Esophagus muscularis mucosa (tissue), 4 donors: Measurements from ENCODE around the gene FAM241B. TPM values are rescaled to one million over a fixed set of nuclear protein-coding genes. Genes with fewer than 3 reads are reported as not detected.

ENCODE experiments used
- DNase-seq: peaks from one replicate; pipeline ENCODE4 v3.0.0-alpha.2; 2017; ENCODE audit errors: extremely low spot score
- H3K27ac ChIP-seq, 4 donors: fragments of 200-600 bp; sonication (generic); replicated peaks in 1 of 4; 1 replicate in 3 of 4; 2 replicates in 1 of 4; pipeline ENCODE4 v1.5.1; 2016 to 2019; ENCODE audit warnings: mild to moderate bottlenecking in 1 of 4
- H3K27me3 ChIP-seq, 4 donors: fragments of 200-600 bp; sonication (generic); one replicate each; pipeline versions ENCODE4 v1.5.1 to v1.6.0; 2016 to 2019
- H3K36me3 ChIP-seq, 4 donors: fragments of 200-600 bp; sonication (generic); one replicate each; pipeline ENCODE4 v1.5.1; 2016 to 2019
- H3K4me1 ChIP-seq, 4 donors: fragments of 200-600 bp; sonication (generic); one replicate each; pipeline ENCODE4 v1.5.1; 2016 to 2019
- H3K4me3 ChIP-seq, 4 donors: fragments of 200-600 bp; sonication (generic); 1 replicate in 2 of 4; 2 replicates in 2 of 4; pipeline ENCODE4 v1.5.1; 2016 to 2019; ENCODE audit warnings: mild to moderate bottlenecking in 4 of 4, moderate library complexity in 1 of 4
- H3K9me3 ChIP-seq, 4 donors: fragments of 200-600 bp; sonication (generic); 1 replicate in 3 of 4; 2 replicates in 1 of 4; pipeline ENCODE4 v1.5.1; 2016 to 2019
- EP300 ChIP-seq: sonication (generic); formaldehyde crosslinking; IDR thresholded peaks from one replicate; pipeline ENCODE4 v1.6.1; 2017; ENCODE audit warnings: antibody characterized with exemption
- POLR2A ChIP-seq: fragments of 450-650 bp; IDR thresholded peaks from one replicate; pipeline ENCODE4 v1.6.1; 2017; ENCODE audit warnings: antibody characterized with exemption, moderate library complexity, mild to moderate bottlenecking, low read depth
- POLR2AphosphoS5 ChIP-seq, 2 donors: sonication (generic); formaldehyde crosslinking; IDR thresholded peaks; one replicate each; pipeline ENCODE4 v1.6.1; 2017; ENCODE audit warnings: antibody characterized with exemption in 2 of 2
- WGBS: methylation state at CpG from one replicate; pipeline ENCODE4 v1.1.5; 2018; 5-methylcytosine and 5-hydroxymethylcytosine counted together
- intact Hi-C: fragments of 100-400 bp; cut with DNase I; formaldehyde crosslinking; loops from one replicate; pipeline ENCODE4 v1.15.1; 2023
- total RNA-seq, 4 donors: library from RNA; depleted of rRNA; stranded (reverse); fragments of >200 nt; gene quantifications; one replicate each; pipeline versions ENCODE4 v1.1.0 to v1.2.1, GENCODE V29; 2016
- TF ChIP-seq, protein P1 (sequence below), 3 experiments: fragments of 200-600 bp in 2 of 3; fragments of 450-650 bp in 1 of 3; sonication (generic) in 2 of 3; IDR thresholded peaks; one replicate each; pipeline ENCODE4 v1.5.1; 2017 to 2019; ENCODE audit warnings: antibody characterized with exemption in 3 of 3, mild to moderate bottlenecking in 2 of 3, moderate library complexity in 1 of 3

FAM241B gene
- total RNA-seq, 4 donors from 2014 or later = 2.0 to 9.1 (median 6.5) TPM

DNA sequence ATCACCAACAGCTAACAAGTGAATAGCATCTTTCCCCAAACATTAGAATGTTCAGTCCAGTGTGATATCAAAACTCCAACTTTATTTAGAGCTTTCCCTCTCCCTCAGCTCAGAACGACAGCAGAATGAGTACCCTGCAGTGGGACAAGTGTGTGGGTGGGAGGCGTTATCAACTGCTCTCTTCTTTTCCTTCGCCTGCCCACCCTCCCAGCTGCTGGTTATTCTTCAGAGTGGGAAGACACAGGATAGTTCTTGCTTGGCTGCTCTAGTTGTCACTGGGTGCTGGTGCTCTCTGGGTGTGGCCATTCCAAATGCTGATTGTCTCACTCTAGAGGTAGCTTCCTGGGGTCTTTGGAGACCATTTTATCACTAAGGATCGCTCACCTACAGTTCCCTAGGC, 13.7 kb upstream of the FAM241B start:
- Histone ChIP-seq H3K27ac (no peak overlapping the region), H3K36me3 (no peaks in the 10 kb centered on the region), H3K4me3 (no peak overlapping the region), H3K9me3 (no peaks in the 10 kb centered on the region), H3K4me1 (no peaks in the 10 kb centered on the region), H3K27me3 (peaks cover 0 to 10% (median 0%) of the 10 kb centered on the region in 4 donors)
- peak; percentile 78 for DNase-seq
- WGBS = 68% methylated on average over 4 of the region's 4 CpGs
- intact Hi-C loops = no loop called here
- TF ChIP-seq, protein P1, sequence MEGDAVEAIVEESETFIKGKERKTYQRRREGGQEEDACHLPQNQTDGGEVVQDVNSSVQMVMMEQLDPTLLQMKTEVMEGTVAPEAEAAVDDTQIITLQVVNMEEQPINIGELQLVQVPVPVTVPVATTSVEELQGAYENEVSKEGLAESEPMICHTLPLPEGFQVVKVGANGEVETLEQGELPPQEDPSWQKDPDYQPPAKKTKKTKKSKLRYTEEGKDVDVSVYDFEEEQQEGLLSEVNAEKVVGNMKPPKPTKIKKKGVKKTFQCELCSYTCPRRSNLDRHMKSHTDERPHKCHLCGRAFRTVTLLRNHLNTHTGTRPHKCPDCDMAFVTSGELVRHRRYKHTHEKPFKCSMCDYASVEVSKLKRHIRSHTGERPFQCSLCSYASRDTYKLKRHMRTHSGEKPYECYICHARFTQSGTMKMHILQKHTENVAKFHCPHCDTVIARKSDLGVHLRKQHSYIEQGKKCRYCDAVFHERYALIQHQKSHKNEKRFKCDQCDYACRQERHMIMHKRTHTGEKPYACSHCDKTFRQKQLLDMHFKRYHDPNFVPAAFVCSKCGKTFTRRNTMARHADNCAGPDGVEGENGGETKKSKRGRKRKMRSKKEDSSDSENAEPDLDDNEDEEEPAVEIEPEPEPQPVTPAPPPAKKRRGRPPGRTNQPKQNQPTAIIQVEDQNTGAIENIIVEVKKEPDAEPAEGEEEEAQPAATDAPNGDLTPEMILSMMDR (IDR thresholded peaks at IDR 0.05) = no peak
- TF ChIP-seq POLR2AphosphoS5 (IDR thresholded peaks at IDR 0.05) = no peak
- no peak for TF ChIP-seq EP300
- no peak for TF ChIP-seq POLR2A

DNA sequence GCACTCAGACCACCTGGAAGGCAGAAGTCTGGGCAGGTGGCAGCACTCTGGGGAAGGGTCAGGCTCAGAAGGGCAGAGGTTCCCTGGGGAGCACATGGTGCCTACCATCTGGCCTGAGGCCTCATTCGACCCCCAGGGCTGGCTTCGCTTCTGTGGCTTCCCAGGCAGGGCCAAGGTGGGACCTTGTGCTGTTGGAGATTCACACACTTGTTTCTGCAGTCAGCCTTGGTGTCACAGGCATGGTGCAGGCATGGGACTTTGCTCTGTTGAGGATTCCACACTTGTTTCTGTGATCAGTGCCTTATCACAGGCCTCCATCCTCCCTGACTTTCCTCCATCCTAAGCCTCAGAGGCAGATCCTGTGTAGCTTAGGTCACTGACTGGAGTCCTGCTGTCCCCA, 11.3 kb upstream of the FAM241B start:
- peak; percentile 83 for DNase-seq
- H3K27ac ChIP-seq = no peak overlapping the region
- H3K36me3 ChIP-seq = no peaks in the 10 kb centered on the region
- peaks cover 0 to 10% (median 0%) of the 10 kb centered on the region in 4 donors for H3K27me3 ChIP-seq
- no peaks in the 10 kb centered on the region for H3K9me3 ChIP-seq
- WGBS = 94% methylated on average over 2 of the region's 2 CpGs
- H3K4me3 ChIP-seq = no peak overlapping the region
- intact Hi-C loops = no loop called here
- H3K4me1 ChIP-seq = no peaks in the 10 kb centered on the region
- TF ChIP-seq EP300 (no peak), POLR2A (no peak), POLR2AphosphoS5 (IDR thresholded peaks at IDR 0.05) (no peak)
- TF ChIP-seq, protein P1 (IDR thresholded peaks at IDR 0.05) = no peak

DNA sequence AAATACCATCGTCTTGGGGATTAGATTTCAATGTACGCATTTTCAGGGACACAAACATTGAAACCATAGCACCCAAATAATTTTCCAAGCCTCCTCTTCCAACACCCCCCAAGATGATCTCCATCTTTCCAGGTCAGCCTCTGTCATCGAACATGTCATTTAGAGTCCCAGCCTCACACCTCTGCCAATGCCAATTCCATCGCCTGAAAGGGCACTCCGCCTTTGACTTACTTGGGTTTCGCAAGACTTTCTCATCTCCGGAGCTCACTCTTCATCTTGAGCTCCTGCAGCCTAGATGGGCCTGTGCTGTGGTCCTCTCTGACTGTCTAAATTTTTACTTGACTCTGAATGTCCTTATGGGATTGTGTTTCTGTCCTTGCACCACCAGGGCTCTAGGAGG, 10.4 kb upstream of the FAM241B start:
- WGBS = 85% methylated on average over 7 of the region's 7 CpGs
- H3K9me3 ChIP-seq = no peaks in the 10 kb centered on the region
- H3K27me3 ChIP-seq = peaks cover 0 to 10% (median 0%) of the 10 kb centered on the region in 4 donors

DNA sequence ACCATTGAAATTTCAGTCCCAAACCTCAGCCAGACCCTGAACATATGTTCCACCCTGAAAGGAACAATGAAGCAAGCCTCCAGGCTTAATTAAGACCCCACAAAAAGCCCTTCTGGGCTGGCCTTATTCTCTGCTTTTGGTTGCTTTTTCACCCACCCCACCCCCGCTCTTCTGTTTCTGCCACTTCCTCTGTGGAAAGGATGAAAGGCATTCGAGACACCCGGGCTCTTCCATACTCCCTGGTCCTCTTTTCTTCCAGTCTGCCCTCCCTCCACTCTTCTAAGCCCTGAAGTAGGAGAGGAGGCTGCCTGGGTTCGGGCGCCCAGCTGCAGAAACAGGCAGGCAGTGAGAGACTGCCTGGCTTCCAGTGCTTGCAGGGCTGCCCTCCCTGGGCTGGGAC, 9.4 kb upstream of the FAM241B start:
- no peak for DNase-seq
- TF ChIP-seq POLR2A = no peak
- no peak for TF ChIP-seq EP300
- TF ChIP-seq POLR2AphosphoS5 (IDR thresholded peaks at IDR 0.05) = no peak
- TF ChIP-seq, protein P1 (IDR thresholded peaks at IDR 0.05) = no peak
- WGBS = 51% methylated on average over 5 of the region's 5 CpGs
- Histone ChIP-seq H3K4me1 (no peaks in the 10 kb centered on the region), H3K4me3 (no peak overlapping the region), H3K36me3 (no peaks in the 10 kb centered on the region), H3K9me3 (no peaks in the 10 kb centered on the region), H3K27ac (no peak overlapping the region), H3K27me3 (peaks cover 0 to 10% (median 0%) of the 10 kb centered on the region in 4 donors)
- intact Hi-C loops = no loop called here

More for the DNA sequence above, 10.4 kb upstream of the FAM241B start:
- Histone ChIP-seq H3K4me1 (no peaks in the 10 kb centered on the region), H3K36me3 (no peaks in the 10 kb centered on the region), H3K4me3 (no peak overlapping the region), H3K27ac (no peak overlapping the region)
- TF ChIP-seq EP300 = no peak
- no peak for TF ChIP-seq POLR2AphosphoS5 (IDR thresholded peaks at IDR 0.05)
- DNase-seq = no peak
- intact Hi-C loops = no loop called here

DNA sequence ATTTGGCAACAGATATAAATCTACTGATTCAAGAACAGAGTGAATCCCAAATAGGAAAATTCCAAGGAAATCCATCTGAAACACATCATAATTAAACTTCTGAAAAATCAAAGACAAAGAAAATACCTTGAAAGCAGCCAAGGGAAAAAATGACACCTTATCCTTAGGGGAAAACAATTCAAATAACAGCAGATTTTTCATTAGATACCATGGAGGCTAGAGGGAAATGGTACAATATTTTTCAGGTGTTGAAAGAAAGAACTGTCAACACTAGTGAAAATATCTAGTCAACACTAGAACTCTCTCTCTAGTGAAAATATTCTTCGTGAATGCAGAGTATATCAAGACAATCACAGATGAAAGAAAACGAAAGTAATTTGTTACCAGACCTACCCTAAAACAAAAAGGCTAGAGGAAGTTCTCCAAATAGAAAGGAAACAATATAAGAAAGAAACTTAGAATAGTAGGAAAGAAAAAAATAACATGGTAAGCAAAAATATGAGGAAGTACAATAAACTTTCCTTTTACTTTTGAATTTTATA, 5.7 kb upstream of the FAM241B start:
- H3K27ac ChIP-seq = no peak overlapping the region
- intact Hi-C loops = no loop called here
- no peaks in the 10 kb centered on the region for H3K36me3 ChIP-seq
- no peaks in the 10 kb centered on the region for H3K9me3 ChIP-seq
- peaks cover 0 to under 1% (median under 1%) of the 10 kb centered on the region in 4 donors for H3K4me1 ChIP-seq
- DNase-seq = no peak
- TF ChIP-seq POLR2A (no peak), EP300 (no peak), POLR2AphosphoS5 (IDR thresholded peaks at IDR 0.05) (no peak)
- TF ChIP-seq, protein P1 (IDR thresholded peaks at IDR 0.05) = no peak
- H3K4me3 ChIP-seq = no peak overlapping the region
- WGBS = 62% methylated on average over 2 of the region's 2 CpGs
- H3K27me3 ChIP-seq = peaks cover 0 to 10% (median 0%) of the 10 kb centered on the region in 4 donors
